DMS53 (cell line): ENCODE measurements around the gene SCARB2.
"Not testable (repeated sequence)": the region's sequence is repeated elsewhere in the genome, so short reads cannot be mapped to it uniquely, and the experiment has no call there.

Experiments used
- DNase-seq: peaks from one replicate; lab custom pipeline; 2025; lab: John Stamatoyannopoulos, UW

Gene SCARB2

DNA sequence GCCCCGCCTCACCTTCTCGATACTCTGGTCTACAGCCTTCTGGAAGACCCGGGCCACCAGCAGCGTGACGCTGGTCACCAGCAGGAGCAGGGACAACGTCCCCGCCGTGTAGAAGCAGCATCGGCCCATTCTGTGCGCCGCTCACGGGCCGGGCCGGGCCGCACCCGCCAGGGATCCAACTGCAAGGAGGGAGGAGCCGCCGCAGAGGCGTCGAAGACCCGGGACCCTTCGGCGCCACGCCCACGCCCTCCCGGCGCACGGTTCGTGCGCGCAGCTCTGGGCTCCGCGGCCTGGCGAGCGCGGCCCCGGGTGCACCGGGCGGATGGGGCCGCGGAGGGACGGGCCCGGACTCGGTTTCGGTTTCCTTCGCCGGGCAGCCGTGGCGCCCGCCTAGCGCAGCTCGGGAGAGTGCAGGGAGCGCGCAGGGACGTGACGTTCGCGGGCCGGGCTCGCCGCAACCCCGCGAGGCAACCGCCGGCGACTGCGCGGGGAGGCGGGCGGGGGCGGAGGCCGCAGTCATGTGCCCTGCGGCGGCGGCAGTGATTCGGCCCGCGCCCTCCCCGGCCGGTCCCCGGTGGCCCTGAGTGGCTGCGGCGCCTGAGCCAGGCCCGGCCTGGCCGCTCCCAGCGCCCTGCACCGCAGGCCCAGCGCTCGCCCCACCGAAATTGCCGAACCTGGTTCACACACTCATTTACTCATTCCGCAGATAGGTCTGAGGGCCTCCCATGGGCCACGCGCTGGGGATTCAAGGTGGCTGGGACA lies at the start of gene SCARB2:
Gene SCARB2 (minus strand): TSS at position 410 of the 762 bp plus-strand sequence. CDS start 281 bp downstream, at position 129.
- DNase-seq: peak; percentile 92

GRCh38 chr4:76260571-76260970 lies 46.9 kb upstream of the SCARB2 start:
- no peak for DNase-seq

GRCh38 chr4:76257824-76258223 lies 44.2 kb upstream of the SCARB2 start:
- no peak for DNase-seq

GRCh38 chr4:76256968-76257367 lies 43.3 kb upstream of the SCARB2 start:
- DNase-seq: no peak

DNA sequence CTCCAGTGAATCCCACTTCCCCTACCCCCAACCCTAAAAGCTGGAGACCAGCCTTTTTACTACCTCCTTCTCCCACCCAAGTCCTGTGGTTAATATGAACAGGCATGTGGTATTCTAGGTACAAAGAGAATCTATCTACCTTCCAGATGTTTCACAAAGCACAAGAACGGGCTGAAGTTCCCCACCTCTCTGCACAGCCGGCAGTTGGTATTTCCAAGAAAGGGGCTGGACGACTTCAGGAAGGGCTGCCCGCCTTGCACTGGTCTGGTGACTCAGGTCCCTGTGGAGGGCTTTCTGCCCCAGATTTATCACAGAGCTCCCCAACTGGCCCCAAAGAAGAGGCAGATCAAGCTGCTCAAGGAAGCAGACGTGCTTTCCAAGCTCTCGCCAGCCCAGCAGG lies 42.4 kb upstream of the SCARB2 start:
- DNase-seq: no peak

- DNase-seq: no peak
Observed at GRCh38 chr4:76253511-76253910, 39.9 kb upstream of the SCARB2 start.

- no peak for DNase-seq
Observed at GRCh38 chr4:76252271-76252653, 38.6 kb upstream of the SCARB2 start.

- peak; percentile 96 for DNase-seq
Observed at GRCh38 chr4:76251441-76252270, 38.0 kb upstream of the SCARB2 start, which contains the start of gene FAM47E. FAM47E (plus strand) TSS chr4:76251721; CDS start chr4:76251747, 26 bp downstream.

- peak; percentile 76 for DNase-seq
Observed at GRCh38 chr4:76250962-76251361, 37.3 kb upstream of the SCARB2 start.

DNA sequence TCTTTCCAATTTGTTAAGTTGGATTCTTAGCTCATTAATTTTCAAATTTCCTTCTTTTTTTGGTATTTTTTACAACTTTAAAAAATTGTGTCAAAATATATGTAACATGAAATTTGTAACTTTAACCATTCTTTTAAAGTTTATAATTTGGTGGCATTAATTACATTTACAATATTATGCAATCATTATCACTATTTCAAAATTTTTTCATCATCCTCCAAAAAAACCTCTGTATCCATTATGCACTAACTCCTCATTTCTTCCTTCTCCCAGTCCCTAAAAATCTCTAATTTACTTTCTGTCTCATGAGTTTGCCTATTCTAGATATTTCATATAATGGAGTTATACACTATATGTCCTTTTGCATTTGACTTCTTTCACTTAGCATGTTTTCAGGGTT lies 33.2 kb upstream of the SCARB2 start:
- DNase-seq: no peak

- DNase-seq: peak; percentile 17
Observed at GRCh38 chr4:76246025-76246424, 32.4 kb upstream of the SCARB2 start.

DNA sequence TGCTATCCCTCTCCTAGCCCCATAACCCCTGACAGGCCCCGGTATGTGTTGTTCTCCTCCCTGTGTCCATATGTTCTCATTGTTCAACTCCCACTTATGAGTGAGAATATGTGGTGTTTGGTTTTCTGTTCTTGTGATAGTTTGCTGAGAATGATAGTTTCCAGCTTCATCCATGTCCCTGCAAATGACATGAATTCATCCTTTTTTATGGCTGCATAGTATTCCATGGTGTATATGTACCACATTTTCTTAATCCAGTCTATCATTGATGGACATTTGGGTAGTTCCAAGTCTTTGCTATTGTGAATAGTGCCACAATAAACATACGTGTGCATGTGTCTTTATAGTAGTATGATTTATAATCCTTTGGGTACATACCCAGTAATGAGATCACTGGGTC lies 30.3 kb upstream of the SCARB2 start:
- DNase-seq: not testable (repeated sequence)

- no peak for DNase-seq
Observed at GRCh38 chr4:76240236-76240635, 26.6 kb upstream of the SCARB2 start.

DNA sequence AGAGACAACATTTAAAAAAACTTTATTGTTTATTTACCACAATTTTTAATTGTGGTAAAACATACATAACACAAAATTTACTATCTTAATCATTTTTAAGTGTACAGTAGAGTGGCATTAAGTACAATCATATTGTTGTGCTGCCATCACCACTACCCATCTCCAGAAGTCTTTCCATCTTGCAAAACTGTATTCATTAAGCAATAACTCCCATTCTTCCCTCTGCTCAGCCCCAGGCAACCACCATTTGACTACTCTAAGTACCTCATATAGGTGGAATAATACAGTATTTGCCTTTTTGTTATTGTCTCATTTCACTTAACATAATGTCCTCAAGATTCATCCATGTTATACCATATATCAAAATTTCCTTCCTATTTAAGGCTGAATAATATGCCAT lies 25.1 kb upstream of the SCARB2 start:
- no peak for DNase-seq

GRCh38 chr4:76238236-76238635 lies 24.6 kb upstream of the SCARB2 start:
- DNase-seq: no peak

DNA sequence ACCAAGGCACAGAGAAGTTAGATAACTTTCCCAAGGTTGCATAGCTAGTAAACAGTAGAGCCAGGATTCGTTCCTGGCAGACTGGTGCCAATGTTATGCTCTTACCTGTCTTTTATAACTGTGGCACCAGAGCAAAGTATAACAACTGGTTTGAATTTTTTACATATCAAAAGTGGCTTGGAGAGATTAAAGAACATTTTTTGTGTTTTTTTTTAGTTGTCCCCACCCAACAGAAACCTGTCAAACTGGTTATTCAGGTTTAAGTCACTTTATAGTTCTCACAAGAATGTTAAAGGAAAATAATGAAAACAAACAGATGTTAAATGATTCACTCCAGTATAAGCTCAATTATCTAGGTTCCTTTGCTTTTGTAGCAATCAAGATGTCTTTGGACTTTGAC lies 22.3 kb upstream of the SCARB2 start:
- DNase-seq: peak; percentile 82

DNA sequence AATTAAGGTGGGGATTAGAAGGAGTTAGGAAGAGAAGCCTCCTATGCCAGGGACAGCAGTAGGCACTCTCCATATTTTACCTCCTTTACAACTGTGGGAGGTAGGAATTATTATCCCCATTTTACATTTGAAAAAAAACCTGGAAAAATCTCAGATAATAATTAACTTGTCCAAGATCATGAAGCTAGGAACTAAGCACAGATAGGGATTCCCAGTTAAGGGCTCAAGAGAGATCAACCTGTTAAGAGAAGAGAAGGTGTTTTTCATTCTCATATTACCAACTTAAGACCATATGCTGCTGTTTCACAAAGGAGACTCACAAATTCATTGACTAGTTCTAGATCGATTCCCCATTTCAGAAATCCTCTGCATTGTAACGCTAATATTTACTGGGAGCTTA lies 21.8 kb upstream of the SCARB2 start:
- DNase-seq: peak; percentile 56

DNA sequence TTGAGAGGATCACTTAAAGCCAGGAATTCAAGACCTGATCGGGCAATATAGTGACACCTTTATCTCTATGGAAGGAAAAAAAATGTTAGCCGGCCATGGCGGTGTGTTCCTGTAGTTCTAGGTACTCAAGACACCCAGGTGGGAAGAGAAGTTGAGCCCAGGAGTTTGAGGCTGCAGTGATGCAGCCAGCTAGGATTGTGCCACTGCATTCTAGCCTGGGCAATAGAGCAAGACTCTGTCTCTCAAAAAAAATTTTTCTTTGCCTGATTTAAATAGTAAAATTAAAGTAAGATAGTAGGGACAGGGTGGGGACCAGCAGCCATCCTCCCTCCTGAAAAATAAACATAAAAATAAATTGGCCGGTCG lies 21.0 kb upstream of the SCARB2 start:
- DNase-seq: no peak

DNA sequence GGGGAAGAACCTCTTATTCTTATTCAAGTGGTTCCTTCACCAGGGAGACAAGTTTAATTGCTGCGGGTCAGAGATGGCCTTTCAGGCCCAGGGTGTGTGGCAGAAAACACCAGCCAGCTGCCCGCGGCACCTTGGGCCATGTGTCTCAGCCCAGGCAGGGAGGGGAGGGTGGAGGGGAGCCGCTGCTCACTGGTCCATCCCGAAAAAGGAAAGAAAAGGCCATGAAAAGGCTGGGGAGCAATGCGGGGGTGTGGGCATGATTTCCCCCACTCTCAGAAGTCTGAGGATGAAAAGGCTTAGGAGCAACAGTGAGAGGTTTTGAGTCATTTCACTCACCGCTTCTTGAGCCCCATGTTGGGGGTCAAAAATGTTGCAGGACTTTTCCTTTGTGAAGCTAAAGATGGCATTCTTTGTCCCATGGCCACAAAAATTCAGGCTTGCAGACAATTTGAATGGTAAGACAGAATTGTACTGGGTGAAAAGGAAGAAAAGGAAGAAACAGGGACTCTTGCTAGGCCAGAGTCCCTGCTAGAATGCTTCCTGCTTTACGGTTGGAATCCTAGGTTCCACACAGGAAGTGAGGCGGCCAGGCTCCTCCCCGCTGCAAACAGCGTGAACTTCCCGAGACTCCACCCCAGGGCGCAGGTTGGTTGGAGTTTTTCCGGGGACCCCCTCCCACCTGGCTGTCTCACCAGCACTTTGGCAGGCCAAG lies 20.5 kb upstream of the SCARB2 start:
- DNase-seq: peak; percentile 90

DNA sequence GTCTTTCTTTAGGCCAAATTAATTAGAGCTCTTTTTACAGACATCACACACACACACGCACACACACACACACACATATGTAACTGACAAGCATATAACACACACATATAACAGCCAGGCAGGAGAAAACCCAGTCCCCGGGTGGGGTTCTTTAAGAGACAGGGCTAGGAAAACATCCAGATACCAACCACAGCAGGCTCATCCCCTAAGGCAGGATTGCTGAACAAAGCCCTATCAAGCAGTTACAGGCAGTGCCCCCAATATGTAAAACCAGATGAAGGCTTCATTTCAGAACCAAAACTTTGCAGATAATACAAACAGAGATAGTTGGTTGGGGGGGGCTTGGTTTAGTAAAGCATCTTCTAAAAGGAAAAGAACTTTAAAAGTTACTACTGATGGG lies 19.9 kb upstream of the SCARB2 start:
- peak; percentile 12 for DNase-seq

- no peak for DNase-seq
Observed at GRCh38 chr4:76233083-76233482, 19.5 kb upstream of the SCARB2 start.

- no peak for DNase-seq
Observed at GRCh38 chr4:76232681-76233080, 19.1 kb upstream of the SCARB2 start.

DNA sequence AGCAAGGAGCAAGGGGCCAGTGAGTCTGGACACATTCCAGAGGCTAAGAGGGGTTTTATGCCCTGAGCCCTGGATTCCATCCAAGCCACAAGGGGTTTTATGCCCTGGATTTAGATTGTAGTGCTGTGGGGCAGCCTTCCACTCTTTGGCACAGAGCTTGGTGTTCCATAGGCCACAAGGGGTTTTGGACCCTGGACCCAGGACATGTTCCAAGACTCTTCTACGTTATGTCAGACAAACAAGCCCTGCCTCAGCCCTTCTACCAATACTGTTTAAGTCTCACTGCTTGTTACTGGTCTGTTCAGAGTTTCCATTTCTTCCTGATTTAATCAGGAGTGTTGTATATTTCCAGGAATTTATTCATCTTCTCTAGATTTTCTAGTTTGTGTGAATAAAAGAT lies 12.8 kb upstream of the SCARB2 start:
- no peak for DNase-seq
